Endothelial cell (in vitro differentiated cells): Measurements from ENCODE around the gene CLEC20A. TPM values are rescaled to one million over a fixed set of nuclear protein-coding genes. Genes with fewer than 3 reads are reported as not detected.

ENCODE experiments used
- DNase-seq: peaks from one replicate; pipeline ENCODE4 v3.0.0; 2021; ENCODE audit warnings: low spot score
- H3K27ac Mint-ChIP-seq: one replicate; pipeline ENCODE4 v1.8.0; 2021; ENCODE audit warnings: mixed read lengths, inconsistent platforms; ENCODE audit not compliant: unreplicated experiment
- H3K27me3 Mint-ChIP-seq: one replicate; pipeline ENCODE4 v1.8.0; 2021; ENCODE audit warnings: mild to moderate bottlenecking, moderate library complexity, mixed read lengths, inconsistent platforms; ENCODE audit not compliant: unreplicated experiment
- H3K36me3 Mint-ChIP-seq: one replicate; pipeline ENCODE4 v1.8.0; 2021; ENCODE audit warnings: mild to moderate bottlenecking, low read depth, mixed read lengths, inconsistent platforms; ENCODE audit not compliant: unreplicated experiment
- H3K4me1 Mint-ChIP-seq: one replicate; pipeline ENCODE4 v1.8.0; 2021; ENCODE audit warnings: mild to moderate bottlenecking, mixed read lengths, inconsistent platforms; ENCODE audit not compliant: unreplicated experiment
- H3K4me3 Mint-ChIP-seq: one replicate; pipeline ENCODE4 v1.8.0; 2021; ENCODE audit warnings: mild to moderate bottlenecking, mixed read lengths, inconsistent platforms; ENCODE audit not compliant: unreplicated experiment
- H3K9me3 Mint-ChIP-seq: one replicate; pipeline ENCODE4 v1.8.0; 2021; ENCODE audit warnings: mixed read lengths, inconsistent platforms; ENCODE audit not compliant: unreplicated experiment
- CTCF ChIP-seq: fragments of 200-600 bp; sonication (generic); IDR thresholded peaks from one replicate; pipeline ENCODE4 v1.5.0; 2021; ENCODE audit warnings: antibody characterized with exemption; ENCODE audit not compliant: unreplicated experiment
- total RNA-seq: library from RNA; stranded (reverse); fragmentation: NEBNext Ultra II Directional; extraction: Animal tissue kit (Norgen Biotek cat#: 25700); gene quantifications from one replicate; pipeline ENCODE4 v1.2.1, GENCODE V29; 2021; ENCODE audit not compliant: unreplicated experiment

CLEC20A gene
- total RNA-seq, 1 donor from 2014 or later, result not detected

DNA sequence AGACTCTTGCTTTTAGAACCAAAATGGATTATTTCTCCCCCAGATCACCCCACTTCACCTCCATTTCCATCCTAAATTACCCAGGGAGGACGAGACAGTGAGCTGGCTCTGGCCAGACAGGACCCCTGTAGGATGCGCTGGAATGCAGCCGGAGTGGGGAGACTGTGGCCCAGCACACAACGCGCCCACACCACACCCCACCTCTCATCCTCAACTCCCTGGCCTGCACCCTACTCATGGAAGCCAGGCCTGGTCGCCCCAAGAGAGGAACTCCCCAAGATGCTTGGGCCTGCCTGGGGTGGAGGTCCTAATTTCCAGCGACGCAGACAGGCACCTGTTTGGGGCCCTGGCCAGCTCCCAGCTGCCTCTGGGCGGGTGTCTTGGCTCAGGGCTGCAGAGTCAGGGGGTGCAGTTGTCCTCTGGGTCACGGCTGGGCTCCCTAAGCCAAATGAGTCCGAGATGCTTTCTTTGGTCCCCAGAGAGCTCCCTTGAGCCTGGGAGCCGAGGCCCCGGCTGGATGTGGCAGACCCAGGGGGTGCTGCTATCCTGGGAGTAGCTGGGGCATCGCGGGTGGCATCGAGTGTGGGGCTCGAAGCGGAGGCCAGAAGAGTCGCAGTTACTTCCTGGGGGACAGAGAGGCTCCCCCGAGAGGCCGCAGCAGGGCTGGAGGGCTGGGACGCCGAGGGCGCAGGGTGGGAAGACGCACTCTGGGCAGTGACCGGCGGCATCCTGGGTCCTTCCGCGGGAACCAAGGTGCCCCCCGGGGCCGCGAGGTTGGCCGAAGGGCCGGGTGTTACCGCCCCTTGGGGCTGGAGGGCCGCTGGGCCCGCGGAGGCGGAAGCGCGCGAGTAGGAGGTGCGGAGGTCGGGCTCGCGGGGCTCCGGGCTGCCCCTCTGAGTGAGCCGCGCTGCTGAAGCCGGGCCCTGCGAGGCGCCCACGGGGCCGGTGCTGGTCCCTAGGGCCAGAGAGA lies 10.4 kb downstream of the CLEC20A start:
- Mint-ChIP-seq H3K36me3 (peaks cover 28% of the 10 kb centered on the region), H3K27me3 (peaks cover 18% of the 10 kb centered on the region), H3K4me3 (no peak overlapping the region), H3K4me1 (peaks cover 35% of the 10 kb centered on the region), H3K27ac (peak overlapping the region; percentile 8), H3K9me3 (no peaks in the 10 kb centered on the region)
- no peak for TF ChIP-seq CTCF
- DNase-seq, result no peak

DNA sequence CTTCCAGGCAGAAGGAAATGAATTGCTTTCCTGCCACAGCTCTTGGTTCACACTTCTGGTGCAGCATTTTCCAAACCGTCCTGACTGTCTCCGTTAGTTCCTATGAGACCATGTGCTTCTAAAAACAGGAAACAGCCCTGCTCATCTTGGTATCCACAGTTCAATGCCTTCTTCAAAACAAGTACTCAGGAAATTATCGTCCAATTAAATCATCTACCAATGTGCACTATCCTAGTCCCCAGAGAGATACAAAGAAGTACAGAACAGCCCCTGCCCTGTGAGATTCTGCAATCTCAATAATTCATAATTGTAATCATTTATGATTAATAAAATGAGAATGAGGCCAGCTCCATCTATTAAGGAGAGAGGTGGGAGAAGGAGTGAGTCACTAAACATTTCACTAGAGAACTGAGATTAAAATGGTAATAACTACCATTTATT lies 11.2 kb downstream of the CLEC20A start:
- Mint-ChIP-seq H3K9me3 (no peaks in the 10 kb centered on the region), H3K36me3 (peaks cover 34% of the 10 kb centered on the region), H3K4me1 (peaks cover 35% of the 10 kb centered on the region), H3K4me3 (no peak overlapping the region), H3K27me3 (peaks cover 18% of the 10 kb centered on the region), H3K27ac (peak overlapping the region; percentile 94)
- no peak for TF ChIP-seq CTCF
- no peak for DNase-seq

DNA sequence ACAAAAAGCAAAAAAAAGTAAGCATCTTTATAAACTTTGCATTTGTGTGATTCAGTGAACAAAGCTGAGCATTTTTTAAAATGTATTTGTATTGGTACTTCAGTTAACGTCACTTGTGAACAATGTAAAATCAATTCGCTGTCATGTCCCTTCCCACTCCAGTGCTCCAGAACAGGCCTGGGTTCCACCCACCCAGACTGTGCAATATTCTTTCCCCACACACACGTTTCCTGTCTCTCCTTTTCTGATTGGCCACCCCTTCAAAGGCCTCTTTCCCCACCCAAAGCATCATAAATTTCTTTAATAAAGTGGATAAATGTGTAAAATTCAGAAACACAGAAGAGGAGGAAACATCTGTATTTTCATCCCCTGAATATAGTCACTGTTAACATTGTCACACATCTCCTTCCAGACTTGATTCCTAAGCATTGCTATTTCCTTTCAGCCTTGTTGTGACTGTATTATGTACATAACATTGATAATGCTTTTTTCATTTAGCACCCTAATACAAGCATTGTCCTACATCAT lies 12.0 kb downstream of the CLEC20A start:
- peaks cover 19% of the 10 kb centered on the region for H3K27me3 Mint-ChIP-seq
- peaks cover 35% of the 10 kb centered on the region for H3K4me1 Mint-ChIP-seq
- no peak for TF ChIP-seq CTCF
- H3K9me3 Mint-ChIP-seq, result no peaks in the 10 kb centered on the region
- peak overlapping the region; percentile 94 for H3K27ac Mint-ChIP-seq
- no peak for DNase-seq
- peak overlapping the region; percentile 50 for H3K4me3 Mint-ChIP-seq
- H3K36me3 Mint-ChIP-seq, result peaks cover 34% of the 10 kb centered on the region

DNA sequence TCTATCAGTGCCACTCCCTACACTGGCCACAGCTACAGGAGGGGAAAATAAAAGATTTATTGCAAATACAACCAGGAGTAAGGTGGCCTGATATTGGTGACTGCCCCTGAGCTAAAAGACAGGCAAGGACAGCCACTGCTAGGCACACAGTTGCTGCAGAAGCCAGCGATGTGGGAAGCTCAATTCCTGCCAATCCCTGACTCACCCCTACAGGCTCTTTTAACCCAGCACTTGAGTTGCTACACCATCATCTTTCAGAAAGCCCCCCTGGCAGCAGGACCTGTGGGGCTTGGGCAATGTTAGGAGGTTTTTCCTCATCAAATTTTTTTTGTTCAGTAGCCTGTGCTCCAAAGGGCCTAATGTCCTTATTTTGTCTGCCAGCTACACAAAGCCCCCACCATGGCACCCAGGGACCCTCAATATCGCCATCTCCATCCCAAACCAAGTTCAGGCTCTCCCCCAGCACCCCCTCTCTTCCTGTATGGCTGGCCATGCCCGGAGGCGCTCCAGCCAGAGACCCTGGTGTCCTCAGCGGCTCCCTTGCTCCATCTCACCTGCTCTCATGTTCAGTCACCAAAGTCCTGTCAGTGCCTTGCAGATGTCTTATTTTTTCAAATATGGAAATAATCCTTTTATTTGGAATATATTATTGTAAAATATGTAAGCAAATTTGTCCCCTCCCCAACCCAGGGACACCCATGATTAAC lies 13.4 kb downstream of the CLEC20A start:
- H3K9me3 Mint-ChIP-seq, result no peaks in the 10 kb centered on the region
- H3K4me3 Mint-ChIP-seq, result peak overlapping the region; percentile 50
- no peak for TF ChIP-seq CTCF
- H3K36me3 Mint-ChIP-seq, result peaks cover 35% of the 10 kb centered on the region
- H3K4me1 Mint-ChIP-seq, result peaks cover 35% of the 10 kb centered on the region
- peaks cover 22% of the 10 kb centered on the region for H3K27me3 Mint-ChIP-seq
- peak overlapping the region; percentile 44 for H3K27ac Mint-ChIP-seq
- DNase-seq, result no peak
